Breast epithelium (tissue), 3 donors: ENCODE data around the gene ZNF345.

Experiments
- POLR2A ChIP-seq: fragments of 450-650 bp; IDR thresholded peaks from one replicate; pipeline ENCODE4 v1.6.1; 2016; ENCODE audit warnings: antibody characterized with exemption, mild to moderate bottlenecking, moderate library complexity
- POLR2AphosphoS5 ChIP-seq, 3 donors: sonication (generic); formaldehyde crosslinking; IDR thresholded peaks; one replicate each; pipeline ENCODE4 v1.6.1; 2017; ENCODE audit warnings: antibody characterized with exemption in 3 of 3
- TF ChIP-seq, protein P1 (sequence below), 3 donors: fragments of 450-650 bp; IDR thresholded peaks; one replicate each; pipeline ENCODE4 v1.5.1; 2016 to 2017; ENCODE audit warnings: antibody characterized with exemption in 3 of 3, mild to moderate bottlenecking in 3 of 3, moderate library complexity in 3 of 3

DNA sequence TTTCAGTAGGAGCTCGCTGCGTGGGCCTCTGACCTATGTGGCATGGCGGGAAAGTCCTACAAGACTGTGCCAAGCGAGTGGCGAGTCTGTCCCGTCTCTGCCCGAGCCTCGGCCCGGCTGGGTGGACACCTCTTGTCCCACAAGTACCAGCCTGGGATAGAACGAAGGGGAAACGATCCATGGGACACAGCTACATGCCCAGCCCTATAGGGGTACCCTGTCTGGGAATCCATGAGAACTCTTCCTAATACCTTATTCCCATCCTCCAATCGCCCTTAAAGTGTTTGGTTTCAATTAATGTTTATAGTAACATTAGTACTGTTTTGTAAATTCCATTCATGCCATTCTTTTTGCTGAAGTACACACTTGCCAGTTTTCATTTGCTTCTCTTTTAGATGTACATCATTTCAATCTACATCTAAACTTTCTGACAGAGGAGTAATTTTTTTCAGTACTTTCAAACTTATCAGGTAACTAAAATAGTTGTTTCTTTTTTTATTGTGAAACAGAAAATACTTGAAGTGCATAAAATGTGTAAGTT is 11.8 kb upstream of the ZNF345 start:
- TF ChIP-seq, protein P1, sequence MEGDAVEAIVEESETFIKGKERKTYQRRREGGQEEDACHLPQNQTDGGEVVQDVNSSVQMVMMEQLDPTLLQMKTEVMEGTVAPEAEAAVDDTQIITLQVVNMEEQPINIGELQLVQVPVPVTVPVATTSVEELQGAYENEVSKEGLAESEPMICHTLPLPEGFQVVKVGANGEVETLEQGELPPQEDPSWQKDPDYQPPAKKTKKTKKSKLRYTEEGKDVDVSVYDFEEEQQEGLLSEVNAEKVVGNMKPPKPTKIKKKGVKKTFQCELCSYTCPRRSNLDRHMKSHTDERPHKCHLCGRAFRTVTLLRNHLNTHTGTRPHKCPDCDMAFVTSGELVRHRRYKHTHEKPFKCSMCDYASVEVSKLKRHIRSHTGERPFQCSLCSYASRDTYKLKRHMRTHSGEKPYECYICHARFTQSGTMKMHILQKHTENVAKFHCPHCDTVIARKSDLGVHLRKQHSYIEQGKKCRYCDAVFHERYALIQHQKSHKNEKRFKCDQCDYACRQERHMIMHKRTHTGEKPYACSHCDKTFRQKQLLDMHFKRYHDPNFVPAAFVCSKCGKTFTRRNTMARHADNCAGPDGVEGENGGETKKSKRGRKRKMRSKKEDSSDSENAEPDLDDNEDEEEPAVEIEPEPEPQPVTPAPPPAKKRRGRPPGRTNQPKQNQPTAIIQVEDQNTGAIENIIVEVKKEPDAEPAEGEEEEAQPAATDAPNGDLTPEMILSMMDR (IDR thresholded peaks at IDR 0.05) = no peak
- TF ChIP-seq POLR2AphosphoS5 (IDR thresholded peaks at IDR 0.05) = no peak
- TF ChIP-seq POLR2A = no peak
